ENCODE measurements around the gene FZD7.

Gene FZD7

GRCh38 chr2:202034249-202035088 lies 814 bp downstream of the FZD7 start:
- no peaks in the 10 kb centered on the region for H3K9me3 ChIP-seq (ENCODE audit: insufficient read depth, low read depth, low read length)
- no peaks in the 10 kb centered on the region for H4K20me1 ChIP-seq (ENCODE audit: insufficient read depth, low read length, poor library complexity, severe bottlenecking)
- peak overlapping the region; percentile 89; the same call in 1 of the 2 replicates for H2AFZ ChIP-seq (ENCODE audit: low read length)
- H3K4me2 ChIP-seq (ENCODE audit: low read depth, low read length, poor library complexity, severe bottlenecking): peak overlapping the region; percentile 66
- H3K4me1 ChIP-seq (ENCODE audit: insufficient read depth, low read length, poor library complexity, severe bottlenecking): peaks cover 30% of the 10 kb centered on the region
- H3K79me2 ChIP-seq (ENCODE audit: insufficient read depth, low read length): no peaks in the 10 kb centered on the region
- no peaks in the 10 kb centered on the region for H3K27me3 ChIP-seq (ENCODE audit: insufficient read depth, low read length, poor library complexity, severe bottlenecking)
- H3K4me3 ChIP-seq (ENCODE audit: low read length, poor library complexity, severe bottlenecking): peak overlapping the region; percentile 78
- TF ChIP-seq CTCF (conservative IDR thresholded peaks at IDR 0.05; ENCODE audit: low read length): no peak
- no peak for TF ChIP-seq EZH2phosphoT487 (IDR thresholded peaks at IDR 0.05; ENCODE audit: borderline replicate concordance)
- H3K9ac ChIP-seq (ENCODE audit: low read depth, low read length, poor library complexity, severe bottlenecking): peak overlapping the region; percentile 60
- no peaks in the 10 kb centered on the region for H3K9me2 ChIP-seq (replicated peaks; ENCODE audit: low read depth, low read length)
- H3F3A ChIP-seq (ENCODE audit: low read depth): 0 out of 2 replicates have a peak, but pooled peaks cover 4% of the 10 kb centered on the region
- H3K36me3 ChIP-seq (ENCODE audit: insufficient read depth, low read length): no peaks in the 10 kb centered on the region

- Histone ChIP-seq H3K9me2 (replicated peaks; ENCODE audit: low read depth, low read length) (no peaks in the 10 kb centered on the region), H3K9me3 (ENCODE audit: insufficient read depth, low read depth, low read length) (no peaks in the 10 kb centered on the region), H3K79me2 (ENCODE audit: insufficient read depth, low read length) (no peaks in the 10 kb centered on the region), H3F3A (ENCODE audit: low read depth) (0 out of 2 replicates have a peak, but pooled peaks cover 4% of the 10 kb centered on the region), H3K4me1 (ENCODE audit: insufficient read depth, low read length, poor library complexity, severe bottlenecking) (peaks cover 30% of the 10 kb centered on the region), H3K4me3 (ENCODE audit: low read length, poor library complexity, severe bottlenecking) (no peak overlapping the region), H3K4me2 (ENCODE audit: low read depth, low read length, poor library complexity, severe bottlenecking) (no peak overlapping the region), H3K36me3 (ENCODE audit: insufficient read depth, low read length) (no peaks in the 10 kb centered on the region), H3K9ac (ENCODE audit: low read depth, low read length, poor library complexity, severe bottlenecking) (no peak overlapping the region), H2AFZ (ENCODE audit: low read length) (no peak overlapping the region), H3K27me3 (ENCODE audit: insufficient read depth, low read length, poor library complexity, severe bottlenecking) (no peaks in the 10 kb centered on the region), H4K20me1 (ENCODE audit: insufficient read depth, low read length, poor library complexity, severe bottlenecking) (no peaks in the 10 kb centered on the region)
- no peak for TF ChIP-seq CTCF (conservative IDR thresholded peaks at IDR 0.05; ENCODE audit: low read length)
- TF ChIP-seq EZH2phosphoT487 (IDR thresholded peaks at IDR 0.05; ENCODE audit: borderline replicate concordance): no peak
These were observed 1.7 kb downstream of the FZD7 start for GRCh38 chr2:202035089-202035940.

- H2AFZ ChIP-seq (ENCODE audit: low read length): no peak overlapping the region
- no peaks in the 10 kb centered on the region for H3K9me2 ChIP-seq (replicated peaks; ENCODE audit: low read depth, low read length)
- no peaks in the 10 kb centered on the region for H3K79me2 ChIP-seq (ENCODE audit: insufficient read depth, low read length)
- no peak overlapping the region for H3K4me2 ChIP-seq (ENCODE audit: low read depth, low read length, poor library complexity, severe bottlenecking)
- no peaks in the 10 kb centered on the region for H3K36me3 ChIP-seq (ENCODE audit: insufficient read depth, low read length)
- H3K27me3 ChIP-seq (ENCODE audit: insufficient read depth, low read length, poor library complexity, severe bottlenecking): no peaks in the 10 kb centered on the region
- 0 out of 2 replicates have a peak, but pooled peaks cover 4% of the 10 kb centered on the region for H3F3A ChIP-seq (ENCODE audit: low read depth)
- H3K4me1 ChIP-seq (ENCODE audit: insufficient read depth, low read length, poor library complexity, severe bottlenecking): peaks cover 30% of the 10 kb centered on the region
- no peak overlapping the region for H3K9ac ChIP-seq (ENCODE audit: low read depth, low read length, poor library complexity, severe bottlenecking)
- H3K4me3 ChIP-seq (ENCODE audit: low read length, poor library complexity, severe bottlenecking): no peak overlapping the region
- H4K20me1 ChIP-seq (ENCODE audit: insufficient read depth, low read length, poor library complexity, severe bottlenecking): no peaks in the 10 kb centered on the region
- TF ChIP-seq CTCF (conservative IDR thresholded peaks at IDR 0.05; ENCODE audit: low read length) (no peak), EZH2phosphoT487 (IDR thresholded peaks at IDR 0.05; ENCODE audit: borderline replicate concordance) (no peak)
- H3K9me3 ChIP-seq (ENCODE audit: insufficient read depth, low read depth, low read length): no peaks in the 10 kb centered on the region
These were observed 2.3 kb downstream of the FZD7 start for GRCh38 chr2:202035941-202036372.
